ENCODE measurements around the gene MLXIP. TPM values are rescaled to one million over a fixed set of nuclear protein-coding genes. Genes with fewer than 3 reads are reported as not detected.
"Not testable (repeated sequence)": the region's sequence is repeated elsewhere in the genome, so short reads cannot be mapped to it uniquely, and the experiment has no call there.

MLXIP gene
- total RNA-seq, 1 experiment from 2014 or later, result 16.7 TPM

GRCh38 chr12:122100568-122100967, 22.0 kb downstream of the MLXIP start:
- BruUV-seq (replicated peaks), result no TSS peak
- H4K20me1 ChIP-seq (ENCODE audit: low read length), result peaks cover 23% of the 10 kb centered on the region; the same call in 1 of the 2 replicates
- POLR2A ChIA-PET (ENCODE audit: unreplicated experiment), result no interaction called here

GRCh38 chr12:122102331-122102730, 23.8 kb downstream of the MLXIP start:
- ChIA-PET CTCF (no interaction called here), POLR2A (ENCODE audit: unreplicated experiment) (no interaction called here)
- H3K27me3 ChIP-seq (ENCODE audit: low read length), result no peaks in the 10 kb centered on the region
- peaks cover 17% of the 10 kb centered on the region for H3K4me1 ChIP-seq (ENCODE audit: insufficient read depth, low read length)
- H2AFZ ChIP-seq (ENCODE audit: low read length), result no peak overlapping the region
- DNase-seq, result no peak
- H3K4me3 ChIP-seq (ENCODE audit: low read length), result no peak overlapping the region
- H3K27ac ChIP-seq (ENCODE audit: low read length), result no peak overlapping the region
- TF ChIP-seq EZH2phosphoT487 (IDR thresholded peaks at IDR 0.05; ENCODE audit: borderline replicate concordance, low read length) (no peak), CTCF (conservative IDR thresholded peaks at IDR 0.05; ENCODE audit: low read depth, low read length) (no peak), EZH2 (IDR thresholded peaks at IDR 0.05; ENCODE audit: low read length, unreplicated experiment) (no peak)
- H3K9ac ChIP-seq (ENCODE audit: low read length), result no peak overlapping the region
- no peak for ATAC-seq
- H4K20me1 ChIP-seq (ENCODE audit: low read length), result peaks cover 20% of the 10 kb centered on the region; the same call in 1 of the 2 replicates
- no peaks in the 10 kb centered on the region for H3K9me3 ChIP-seq (ENCODE audit: low read length)
- H3F3A ChIP-seq (ENCODE audit: low read length, unreplicated experiment), result no peaks in the 10 kb centered on the region
- peaks cover 89% of the 10 kb centered on the region for H3K79me2 ChIP-seq (ENCODE audit: low read length)
- peaks cover 2% of the 10 kb centered on the region; the same call in 1 of the 2 replicates for H3K36me3 ChIP-seq (ENCODE audit: low read depth, low read length)
- H3K9me2 ChIP-seq (replicated peaks; ENCODE audit: low read length), result no peaks in the 10 kb centered on the region
- no peak overlapping the region for H3K4me2 ChIP-seq (ENCODE audit: low read length)
- intact Hi-C loops (cut with micrococcal nuclease), result no loop called here
- no TSS peak for BruUV-seq (replicated peaks)

More at GRCh38 chr12:122100568-122100967, 22.0 kb downstream of the MLXIP start:
- H3F3A ChIP-seq (ENCODE audit: low read length, unreplicated experiment), result no peaks in the 10 kb centered on the region
- no peaks in the 10 kb centered on the region for H3K9me3 ChIP-seq (ENCODE audit: low read length)
- H3K9ac ChIP-seq (ENCODE audit: low read length), result no peak overlapping the region
- ATAC-seq (no peak), DNase-seq (no peak)
- H3K27ac ChIP-seq (ENCODE audit: low read length), result no peak overlapping the region
- CTCF ChIA-PET, result no interaction called here
- no peak overlapping the region for H3K4me3 ChIP-seq (ENCODE audit: low read length)
- H3K4me1 ChIP-seq (ENCODE audit: insufficient read depth, low read length), result peaks cover 11% of the 10 kb centered on the region
- no peak overlapping the region for H2AFZ ChIP-seq (ENCODE audit: low read length)
- H3K36me3 ChIP-seq (ENCODE audit: low read depth, low read length), result peaks cover 2% of the 10 kb centered on the region; the same call in 1 of the 2 replicates
- intact Hi-C loops (cut with micrococcal nuclease), result no loop called here
- H3K27me3 ChIP-seq (ENCODE audit: low read length), result no peaks in the 10 kb centered on the region
- no peak for TF ChIP-seq EZH2phosphoT487 (IDR thresholded peaks at IDR 0.05; ENCODE audit: borderline replicate concordance, low read length)
- no peak for TF ChIP-seq EZH2 (IDR thresholded peaks at IDR 0.05; ENCODE audit: low read length, unreplicated experiment)
- no peak for TF ChIP-seq CTCF (conservative IDR thresholded peaks at IDR 0.05; ENCODE audit: low read depth, low read length)
- peaks cover 88% of the 10 kb centered on the region for H3K79me2 ChIP-seq (ENCODE audit: low read length)
- no peak overlapping the region for H3K4me2 ChIP-seq (ENCODE audit: low read length)
- H3K9me2 ChIP-seq (replicated peaks; ENCODE audit: low read length), result no peaks in the 10 kb centered on the region

- DNase-seq (no peak), ATAC-seq (no peak)
- Histone ChIP-seq H2AFZ (ENCODE audit: low read length) (no peak overlapping the region), H3K4me1 (ENCODE audit: insufficient read depth, low read length) (peaks cover 20% of the 10 kb centered on the region), H3F3A (ENCODE audit: low read length, unreplicated experiment) (peaks cover 5% of the 10 kb centered on the region), H3K4me2 (ENCODE audit: low read length) (no peak overlapping the region), H3K9me3 (ENCODE audit: low read length) (no peaks in the 10 kb centered on the region), H3K27ac (ENCODE audit: low read length) (no peak overlapping the region), H3K9me2 (replicated peaks; ENCODE audit: low read length) (no peaks in the 10 kb centered on the region), H3K9ac (ENCODE audit: low read length) (no peak overlapping the region), H3K79me2 (ENCODE audit: low read length) (peaks cover 84% of the 10 kb centered on the region), H3K4me3 (ENCODE audit: low read length) (no peak overlapping the region), H3K36me3 (ENCODE audit: low read depth, low read length) (peaks cover 7% of the 10 kb centered on the region; the same call in 1 of the 2 replicates), H3K27me3 (ENCODE audit: low read length) (no peaks in the 10 kb centered on the region), H4K20me1 (ENCODE audit: low read length) (peaks cover 7% of the 10 kb centered on the region; the same call in 1 of the 2 replicates)
- intact Hi-C loops (cut with micrococcal nuclease), result no loop called here
- BruUV-seq (replicated peaks), result no TSS peak
- POLR2A ChIA-PET (ENCODE audit: unreplicated experiment), result no interaction called here
- CTCF ChIA-PET, result no interaction called here
- TF ChIP-seq EZH2phosphoT487 (IDR thresholded peaks at IDR 0.05; ENCODE audit: borderline replicate concordance, low read length) (no peak), EZH2 (IDR thresholded peaks at IDR 0.05; ENCODE audit: low read length, unreplicated experiment) (no peak), CTCF (conservative IDR thresholded peaks at IDR 0.05; ENCODE audit: low read depth, low read length) (no peak)
Measured at GRCh38 chr12:122104844-122105243, 26.3 kb downstream of the MLXIP start.

- H3K27me3 ChIP-seq (ENCODE audit: low read length); H3K36me3 ChIP-seq (ENCODE audit: low read depth, low read length); DNase-seq; H3K27ac ChIP-seq (ENCODE audit: low read length); H3K9me2 ChIP-seq (replicated peaks; ENCODE audit: low read length); H3F3A ChIP-seq (ENCODE audit: low read length, unreplicated experiment); POLR2A ChIA-PET (ENCODE audit: unreplicated experiment); BruUV-seq (replicated peaks); H4K20me1 ChIP-seq (ENCODE audit: low read length); ATAC-seq; H2AFZ ChIP-seq (ENCODE audit: low read length); H3K4me2 ChIP-seq (ENCODE audit: low read length); CTCF ChIA-PET; H3K4me3 ChIP-seq (ENCODE audit: low read length); H3K9me3 ChIP-seq (ENCODE audit: low read length); H3K9ac ChIP-seq (ENCODE audit: low read length); intact Hi-C loops (cut with micrococcal nuclease): not testable (repeated sequence)
- Histone ChIP-seq H3K4me1 (ENCODE audit: insufficient read depth, low read length) (peaks cover 20% of the 10 kb centered on the region), H3K79me2 (ENCODE audit: low read length) (peaks cover 84% of the 10 kb centered on the region)
Measured at GRCh38 chr12:122105496-122105895, 26.9 kb downstream of the MLXIP start.

Measured in PC-3 (cell line).